ENCODE data around the gene UTS2R.
"Not testable (repeated sequence)": the region's sequence is repeated elsewhere in the genome, so short reads cannot be mapped to it uniquely, and the experiment has no call there.

The UTS2R gene

GRCh38 chr17:82355770-82356427, 15.7 kb upstream of the UTS2R start:
- peak; percentile 47 for DNase-seq

DNA sequence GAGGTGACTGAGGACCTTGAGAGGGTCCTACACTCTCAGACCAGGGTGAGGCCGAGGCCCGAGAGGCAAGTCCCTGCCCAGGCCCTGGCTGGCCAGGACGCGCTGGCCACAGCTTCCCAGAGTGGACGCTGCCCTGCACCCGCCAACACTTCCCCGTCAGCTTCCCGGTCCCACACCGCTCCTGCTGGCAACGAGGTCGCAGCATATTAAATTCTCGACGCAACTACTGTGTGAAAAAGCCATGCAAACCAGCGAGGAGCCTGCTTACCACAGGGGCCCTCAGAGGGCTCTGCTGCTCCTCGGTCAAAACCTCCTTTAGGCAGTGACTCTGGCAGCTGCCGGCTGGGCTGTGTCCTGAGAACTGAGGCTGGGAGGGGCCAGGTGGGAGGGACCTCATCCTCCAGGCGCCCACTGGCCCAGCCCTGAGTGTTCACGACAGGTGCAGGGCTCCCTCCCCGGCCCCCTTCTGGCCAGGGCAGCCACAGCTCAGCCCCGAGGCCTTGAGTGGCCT, 14.7 kb upstream of the UTS2R start:
- no peak for DNase-seq

DNA sequence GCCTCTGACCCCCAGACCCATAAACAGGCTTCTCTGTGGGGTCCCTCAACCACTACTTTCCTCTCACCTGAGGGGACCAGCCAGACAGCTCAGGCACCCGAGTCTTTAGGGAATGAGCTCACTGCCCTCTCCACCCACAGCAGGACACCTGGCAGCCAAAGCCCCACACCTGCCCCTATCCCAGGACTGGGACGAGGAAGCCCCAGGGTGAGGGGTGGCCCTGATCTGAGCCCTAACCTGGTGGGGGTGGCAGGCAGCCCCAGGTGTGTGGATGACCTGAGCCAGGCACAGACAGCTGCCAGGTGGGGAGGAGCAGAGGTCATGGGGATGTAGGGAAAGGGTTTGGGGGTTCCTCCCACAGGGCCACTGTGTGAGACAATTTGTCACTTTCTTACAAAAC, 14.2 kb upstream of the UTS2R start:
- no peak for DNase-seq

DNA sequence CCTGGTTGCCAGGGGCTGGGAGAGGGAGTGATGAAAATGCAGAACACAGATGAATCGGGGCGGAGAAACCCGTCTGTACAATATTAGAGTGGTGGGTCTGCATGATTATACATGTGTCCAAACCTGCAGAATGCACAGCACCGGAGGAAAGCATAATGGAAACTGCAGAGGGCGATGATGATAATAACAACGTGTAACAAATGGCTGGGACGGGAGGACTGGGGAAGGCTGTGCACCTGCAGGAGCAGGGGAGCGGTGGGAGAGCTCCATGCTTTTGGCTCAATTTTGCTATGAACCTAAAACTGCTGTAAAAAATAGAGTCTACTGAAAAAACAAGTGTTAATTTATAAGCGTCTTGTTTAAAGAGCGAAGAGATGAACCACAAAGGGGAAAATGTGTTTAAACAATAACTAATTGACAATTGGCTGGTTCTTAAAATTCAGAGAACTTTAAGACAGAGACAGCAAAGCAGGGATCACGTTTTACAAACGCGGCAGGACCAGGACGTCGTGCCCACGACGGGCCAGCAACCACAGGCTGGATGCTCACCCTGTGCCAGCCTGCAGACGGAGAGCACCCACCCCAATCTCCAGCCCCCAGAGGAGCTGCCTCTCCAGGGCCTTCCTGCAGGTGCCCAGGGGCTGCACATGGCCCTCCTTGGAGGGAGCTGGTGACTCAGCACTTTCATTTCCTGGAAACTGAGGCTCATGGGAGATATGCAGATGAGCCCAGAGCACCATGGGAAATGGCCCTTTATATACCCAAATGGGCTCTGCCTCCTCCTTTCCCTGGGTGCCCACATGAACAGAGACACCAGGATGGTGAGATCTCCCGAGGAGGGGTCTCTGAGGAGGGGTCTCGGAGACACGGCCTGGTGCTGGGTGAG, 12.9 kb upstream of the UTS2R start, which contains the start of gene TEX19:
Gene TEX19, plus strand, starts transcription at position 783 of the 886 bp plus-strand sequence. CDS start 2,904 bp downstream, outside the sequence.
- DNase-seq: no peak

GRCh38 chr17:82359451-82360074, 12.0 kb upstream of the UTS2R start:
- DNase-seq: not testable (repeated sequence)

DNA sequence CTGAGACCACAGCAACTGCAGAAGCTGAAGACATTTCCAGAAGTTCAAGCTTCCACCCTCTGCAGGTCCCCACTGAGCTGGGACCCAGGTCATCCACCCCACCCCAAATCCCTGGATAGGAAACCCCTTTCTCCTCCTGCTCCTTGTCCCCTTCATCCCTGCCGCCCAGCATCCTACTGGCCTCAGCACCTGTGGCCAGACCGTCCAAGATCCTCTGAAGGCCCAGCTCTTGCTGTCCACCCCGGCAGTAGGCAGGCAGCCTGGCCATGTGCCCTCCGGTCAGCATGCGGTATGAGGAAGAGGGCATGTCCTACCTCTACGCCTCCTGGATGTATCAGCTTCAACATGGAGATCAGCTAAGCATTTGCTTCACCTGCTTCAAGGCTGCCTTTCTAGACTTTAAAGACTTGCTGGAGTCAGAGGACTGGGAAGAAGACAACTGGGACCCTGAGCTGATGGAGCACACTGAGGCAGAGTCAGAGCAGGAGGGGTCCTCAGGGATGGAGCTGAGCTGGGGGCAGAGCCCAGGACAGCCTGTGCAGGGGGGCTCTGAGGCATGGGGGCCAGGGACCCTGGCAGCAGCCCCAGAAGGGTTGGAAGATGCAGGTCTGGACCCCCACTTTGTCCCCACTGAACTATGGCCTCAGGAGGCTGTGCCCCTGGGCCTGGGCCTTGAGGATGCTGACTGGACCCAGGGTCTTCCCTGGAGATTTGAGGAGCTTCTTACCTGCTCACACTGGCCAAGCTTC, 9.5 kb upstream of the UTS2R start:
- DNase-seq: no peak

DNA sequence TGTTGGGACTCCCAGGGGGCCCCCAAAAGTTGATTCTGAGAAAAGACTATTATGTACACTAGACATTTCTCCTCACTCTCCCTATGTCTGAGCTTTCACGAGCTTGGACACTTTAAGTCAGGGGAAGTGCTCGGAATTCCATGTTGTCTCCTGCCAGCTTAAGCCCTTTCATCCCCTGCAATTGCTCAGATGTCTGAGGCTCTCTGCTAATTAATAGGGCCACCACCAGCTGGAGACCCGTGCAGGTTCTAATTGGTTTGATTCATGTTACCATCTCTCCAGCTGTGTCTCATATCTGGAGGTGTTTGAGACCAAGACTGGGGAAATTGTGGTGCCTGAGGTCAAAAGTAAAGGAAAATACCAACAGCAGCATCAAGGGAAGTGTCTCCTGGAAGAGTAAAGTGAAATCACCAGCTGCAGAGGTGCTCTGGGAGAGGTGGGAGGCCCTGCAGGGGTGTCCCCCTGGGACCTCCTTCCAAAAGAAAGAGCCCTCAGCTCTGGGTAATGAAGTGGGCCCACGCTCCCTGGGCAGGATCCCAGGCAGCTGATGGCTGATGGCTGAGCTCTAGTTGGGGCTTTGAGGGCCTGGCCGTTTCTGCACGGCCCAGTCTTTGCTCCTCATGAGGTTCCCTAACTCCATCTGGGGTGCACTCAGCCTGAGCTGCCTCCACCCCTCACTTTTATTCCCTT, 5.8 kb upstream of the UTS2R start:
- no peak for DNase-seq

DNA sequence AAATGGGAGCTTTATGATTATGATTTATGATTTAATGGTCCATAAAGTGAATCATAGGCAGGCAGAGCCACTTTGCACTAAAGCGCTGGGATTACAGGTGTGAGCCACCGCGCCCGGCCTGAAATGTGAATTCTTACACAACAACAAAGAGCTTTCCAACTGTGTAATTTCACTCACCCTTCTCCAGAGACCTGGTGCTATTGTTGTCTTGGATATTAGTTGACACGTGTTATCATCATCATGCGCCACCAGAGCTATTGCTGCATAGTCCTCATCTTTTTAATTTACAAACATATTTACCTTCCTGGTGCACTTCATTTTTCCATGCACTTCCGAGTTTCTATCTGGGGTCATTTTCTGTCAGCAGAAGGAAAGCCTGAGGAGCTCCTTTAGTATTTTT, 4.8 kb upstream of the UTS2R start:
- DNase-seq: no peak

DNA sequence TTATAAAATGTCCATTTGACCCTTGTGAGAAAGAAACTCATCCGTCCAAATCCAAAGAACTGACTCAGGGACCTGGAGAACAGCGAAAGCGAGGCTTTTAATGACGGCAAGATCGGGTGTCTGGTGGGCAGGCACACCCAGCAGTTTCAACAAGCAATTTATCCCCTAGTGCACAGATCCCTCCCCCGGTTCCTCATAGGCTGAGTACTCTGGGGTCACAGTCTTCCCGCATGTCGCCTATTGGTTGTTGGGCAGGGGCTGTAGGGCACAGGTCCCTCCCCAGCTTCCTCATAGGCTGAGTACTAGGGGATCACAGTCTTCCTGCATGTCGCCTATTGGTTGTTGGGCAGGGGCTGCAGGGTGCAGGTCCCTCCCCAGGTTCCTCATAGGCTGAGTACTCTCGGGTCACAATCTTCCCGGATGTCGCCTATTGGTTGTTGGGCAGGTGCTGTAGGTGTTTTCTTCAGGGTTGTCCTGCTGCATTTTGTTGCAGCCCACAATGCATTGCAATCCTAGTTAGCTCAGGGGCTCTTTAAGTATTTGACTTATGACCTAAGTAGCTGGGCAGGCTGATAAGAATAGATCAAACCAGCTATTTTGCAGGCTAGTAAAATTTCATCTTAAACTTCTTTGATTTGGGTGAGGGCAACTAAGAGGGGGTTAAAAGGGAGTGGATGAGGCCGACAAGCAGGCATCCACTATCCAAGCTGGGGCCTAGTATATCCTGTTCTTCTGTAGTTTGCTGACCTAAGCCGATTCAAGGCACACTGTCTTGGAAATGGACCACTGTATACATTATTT, 3.6 kb upstream of the UTS2R start:
- DNase-seq: no peak

- no peak for DNase-seq
Measured at GRCh38 chr17:82369211-82369610, 2.4 kb upstream of the UTS2R start.

- DNase-seq: peak; percentile 48
Measured at GRCh38 chr17:82370471-82371332, 863 bp upstream of the UTS2R start.

DNA sequence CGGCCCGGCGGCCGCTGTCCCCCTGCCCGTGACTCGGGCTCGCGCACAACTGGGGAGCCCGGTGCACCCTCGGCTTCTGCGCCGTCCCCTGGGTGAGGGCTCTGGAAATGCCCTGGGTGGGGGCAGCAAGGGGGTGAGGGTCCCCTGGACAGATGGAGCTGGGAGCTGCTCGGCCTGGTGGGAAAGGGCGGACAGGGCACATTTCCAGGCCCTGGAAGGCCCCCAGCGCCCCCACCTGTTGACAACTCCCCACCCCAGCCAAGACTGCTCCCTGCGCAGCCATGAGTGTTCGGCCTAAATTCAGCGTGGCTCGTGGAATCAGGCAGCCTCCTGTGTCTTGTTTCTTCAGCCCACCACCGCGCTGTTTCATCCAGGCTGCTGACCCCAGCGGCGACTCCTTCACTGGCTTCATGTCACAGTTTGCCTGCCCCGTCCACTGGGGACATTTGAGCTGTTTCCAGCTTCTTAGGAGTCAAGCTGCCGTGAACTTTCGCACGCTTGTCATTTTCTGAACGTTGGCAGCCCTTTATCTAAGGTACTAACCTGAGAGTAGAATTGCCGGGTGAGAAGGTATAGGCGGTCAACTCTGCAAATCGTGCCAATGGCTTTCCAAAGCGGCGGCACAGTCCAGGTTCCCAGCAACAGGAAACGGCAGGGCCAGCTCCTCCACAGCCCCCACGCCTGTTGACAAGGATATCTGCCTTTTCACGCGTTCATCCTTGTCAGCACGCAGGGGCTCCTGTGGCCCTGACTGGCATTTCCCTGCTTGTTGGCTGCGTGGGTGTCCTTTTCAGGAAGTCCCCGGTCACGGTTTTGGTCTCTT, 895 bp downstream of the UTS2R start:
- DNase-seq: peak; percentile 60

DNA sequence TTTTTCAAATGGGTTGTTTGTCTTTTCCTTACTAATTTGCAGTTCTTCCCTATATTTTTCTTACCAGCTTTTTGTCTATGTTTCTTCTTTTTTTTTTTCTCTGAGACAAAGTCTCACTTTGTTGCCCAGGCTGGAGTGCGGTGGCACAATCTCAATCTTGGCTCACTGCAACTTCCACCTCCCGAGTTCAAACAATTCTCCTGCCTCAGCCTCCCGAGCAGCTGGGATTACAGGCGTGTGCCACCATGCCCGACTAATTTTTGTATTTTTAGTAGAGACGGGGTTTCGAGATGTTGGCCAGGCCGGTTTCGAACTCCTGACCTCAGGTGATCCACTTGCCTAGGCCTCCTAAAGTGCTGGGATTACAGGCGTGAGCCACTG, 1.5 kb downstream of the UTS2R start:
- not testable (repeated sequence) for DNase-seq

DNA sequence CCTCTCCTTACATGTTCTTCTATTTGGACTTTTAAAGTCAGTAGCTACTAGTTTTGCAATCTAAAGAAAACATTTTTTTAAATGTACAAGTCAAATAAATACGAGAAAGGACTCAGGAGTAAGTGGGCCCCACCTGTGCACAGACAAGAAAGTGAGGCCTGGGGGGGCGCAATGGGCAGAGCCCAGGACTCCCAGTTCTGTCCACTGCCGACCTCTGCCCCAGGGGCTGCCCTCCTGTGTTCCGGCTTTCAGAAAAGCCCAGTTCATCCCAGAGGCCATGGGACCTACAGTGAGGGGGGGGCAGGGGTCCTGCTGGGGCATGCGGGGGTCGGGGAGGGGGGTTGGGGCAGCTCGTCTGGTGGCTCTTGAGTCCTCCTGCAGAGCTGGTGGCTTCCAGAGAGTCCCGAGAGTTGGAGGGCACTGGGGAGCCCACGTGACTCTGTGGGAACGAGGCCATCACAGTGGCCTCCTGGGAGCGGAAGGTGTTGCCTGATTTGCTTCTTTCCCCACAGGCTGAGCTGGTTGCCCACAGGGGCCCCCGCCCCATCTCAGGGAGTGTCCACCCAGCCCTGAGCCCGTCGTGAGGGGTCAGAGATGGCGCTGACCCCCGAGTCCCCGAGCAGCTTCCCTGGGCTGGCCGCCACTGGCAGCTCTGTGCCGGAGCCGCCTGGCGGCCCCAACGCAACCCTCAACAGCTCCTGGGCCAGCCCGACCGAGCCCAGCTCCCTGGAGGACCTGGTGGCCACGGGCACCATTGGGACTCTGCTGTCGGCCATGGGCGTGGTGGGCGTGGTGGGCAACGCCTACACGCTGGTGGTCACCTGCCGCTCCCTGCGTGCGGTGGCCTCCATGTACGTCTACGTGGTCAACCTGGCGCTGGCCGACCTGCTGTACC, 2.4 kb downstream of the UTS2R start:
- DNase-seq: no peak

DNA sequence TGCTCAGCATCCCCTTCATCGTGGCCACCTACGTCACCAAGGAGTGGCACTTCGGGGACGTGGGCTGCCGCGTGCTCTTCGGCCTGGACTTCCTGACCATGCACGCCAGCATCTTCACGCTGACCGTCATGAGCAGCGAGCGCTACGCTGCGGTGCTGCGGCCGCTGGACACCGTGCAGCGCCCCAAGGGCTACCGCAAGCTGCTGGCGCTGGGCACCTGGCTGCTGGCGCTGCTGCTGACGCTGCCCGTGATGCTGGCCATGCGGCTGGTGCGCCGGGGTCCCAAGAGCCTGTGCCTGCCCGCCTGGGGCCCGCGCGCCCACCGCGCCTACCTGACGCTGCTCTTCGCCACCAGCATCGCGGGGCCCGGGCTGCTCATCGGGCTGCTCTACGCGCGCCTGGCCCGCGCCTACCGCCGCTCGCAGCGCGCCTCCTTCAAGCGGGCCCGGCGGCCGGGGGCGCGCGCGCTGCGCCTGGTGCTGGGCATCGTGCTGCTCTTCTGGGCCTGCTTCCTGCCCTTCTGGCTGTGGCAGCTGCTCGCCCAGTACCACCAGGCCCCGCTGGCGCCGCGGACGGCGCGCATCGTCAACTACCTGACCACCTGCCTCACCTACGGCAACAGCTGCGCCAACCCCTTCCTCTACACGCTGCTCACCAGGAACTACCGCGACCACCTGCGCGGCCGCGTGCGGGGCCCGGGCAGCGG, 3.2 kb downstream of the UTS2R start:
- DNase-seq: no peak

DNA sequence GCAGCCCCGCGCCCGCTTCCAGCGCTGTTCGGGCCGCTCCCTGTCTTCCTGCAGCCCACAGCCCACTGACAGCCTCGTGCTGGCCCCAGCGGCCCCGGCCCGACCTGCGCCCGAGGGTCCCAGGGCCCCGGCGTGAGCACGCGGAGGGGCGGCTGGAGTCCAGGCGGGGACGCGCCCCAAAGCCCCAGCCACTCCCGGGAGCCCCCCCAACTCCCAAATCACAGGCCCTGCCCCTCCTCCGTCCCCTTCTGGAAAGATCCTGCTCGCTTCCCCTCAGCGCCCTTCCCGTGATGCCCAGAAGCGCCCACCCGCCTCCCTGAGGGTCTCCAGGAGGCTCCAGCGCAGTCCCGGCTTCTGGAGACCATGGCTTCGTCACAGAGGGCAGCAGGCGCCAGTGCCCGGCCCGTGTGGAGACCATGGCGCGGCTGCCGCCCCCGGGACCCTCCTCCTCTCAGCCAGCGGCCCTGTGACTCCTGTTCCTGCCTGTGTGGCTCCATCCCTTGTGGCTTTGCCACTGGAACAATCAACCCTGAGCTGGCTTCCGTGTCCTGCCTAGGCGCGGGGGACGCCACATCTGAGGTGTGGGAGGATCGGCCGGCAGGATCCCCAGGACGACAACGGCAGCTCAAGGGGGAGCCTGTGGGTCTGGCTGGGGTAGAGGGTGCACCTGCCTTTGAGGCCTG, 3.9 kb downstream of the UTS2R start:
- no peak for DNase-seq
